ENCODE measurements around the gene WDR48.
A peak's percentile ranks its signal among the peaks of the same experiment; 100 is the strongest.

WDR48 gene

DNA sequence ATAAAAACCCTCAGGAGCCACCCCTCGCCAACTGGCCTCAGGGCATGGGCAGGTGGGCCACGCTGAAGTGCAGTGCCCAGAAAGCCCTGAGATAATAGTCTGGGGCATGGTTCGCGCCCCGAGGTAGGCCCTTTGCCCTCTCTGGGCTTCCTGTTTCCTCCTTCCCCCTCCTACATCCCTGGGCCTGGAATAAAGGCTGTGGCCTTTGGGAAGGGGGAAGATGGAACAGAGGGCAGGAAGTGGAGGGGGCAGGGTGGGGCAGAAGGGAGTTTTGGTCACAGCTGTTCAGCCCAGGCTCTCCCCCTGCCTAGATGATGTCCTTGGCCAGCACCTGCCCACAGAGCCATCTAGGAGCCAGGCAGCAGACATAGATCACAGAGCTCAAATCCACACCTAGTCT is 90.3 kb downstream of the WDR48 start:
- peak overlapping the region; percentile 91 for H3K27ac ChIP-seq
- TF ChIP-seq, protein P1, sequence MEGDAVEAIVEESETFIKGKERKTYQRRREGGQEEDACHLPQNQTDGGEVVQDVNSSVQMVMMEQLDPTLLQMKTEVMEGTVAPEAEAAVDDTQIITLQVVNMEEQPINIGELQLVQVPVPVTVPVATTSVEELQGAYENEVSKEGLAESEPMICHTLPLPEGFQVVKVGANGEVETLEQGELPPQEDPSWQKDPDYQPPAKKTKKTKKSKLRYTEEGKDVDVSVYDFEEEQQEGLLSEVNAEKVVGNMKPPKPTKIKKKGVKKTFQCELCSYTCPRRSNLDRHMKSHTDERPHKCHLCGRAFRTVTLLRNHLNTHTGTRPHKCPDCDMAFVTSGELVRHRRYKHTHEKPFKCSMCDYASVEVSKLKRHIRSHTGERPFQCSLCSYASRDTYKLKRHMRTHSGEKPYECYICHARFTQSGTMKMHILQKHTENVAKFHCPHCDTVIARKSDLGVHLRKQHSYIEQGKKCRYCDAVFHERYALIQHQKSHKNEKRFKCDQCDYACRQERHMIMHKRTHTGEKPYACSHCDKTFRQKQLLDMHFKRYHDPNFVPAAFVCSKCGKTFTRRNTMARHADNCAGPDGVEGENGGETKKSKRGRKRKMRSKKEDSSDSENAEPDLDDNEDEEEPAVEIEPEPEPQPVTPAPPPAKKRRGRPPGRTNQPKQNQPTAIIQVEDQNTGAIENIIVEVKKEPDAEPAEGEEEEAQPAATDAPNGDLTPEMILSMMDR (IDR thresholded peaks at IDR 0.05): no peak

DNA sequence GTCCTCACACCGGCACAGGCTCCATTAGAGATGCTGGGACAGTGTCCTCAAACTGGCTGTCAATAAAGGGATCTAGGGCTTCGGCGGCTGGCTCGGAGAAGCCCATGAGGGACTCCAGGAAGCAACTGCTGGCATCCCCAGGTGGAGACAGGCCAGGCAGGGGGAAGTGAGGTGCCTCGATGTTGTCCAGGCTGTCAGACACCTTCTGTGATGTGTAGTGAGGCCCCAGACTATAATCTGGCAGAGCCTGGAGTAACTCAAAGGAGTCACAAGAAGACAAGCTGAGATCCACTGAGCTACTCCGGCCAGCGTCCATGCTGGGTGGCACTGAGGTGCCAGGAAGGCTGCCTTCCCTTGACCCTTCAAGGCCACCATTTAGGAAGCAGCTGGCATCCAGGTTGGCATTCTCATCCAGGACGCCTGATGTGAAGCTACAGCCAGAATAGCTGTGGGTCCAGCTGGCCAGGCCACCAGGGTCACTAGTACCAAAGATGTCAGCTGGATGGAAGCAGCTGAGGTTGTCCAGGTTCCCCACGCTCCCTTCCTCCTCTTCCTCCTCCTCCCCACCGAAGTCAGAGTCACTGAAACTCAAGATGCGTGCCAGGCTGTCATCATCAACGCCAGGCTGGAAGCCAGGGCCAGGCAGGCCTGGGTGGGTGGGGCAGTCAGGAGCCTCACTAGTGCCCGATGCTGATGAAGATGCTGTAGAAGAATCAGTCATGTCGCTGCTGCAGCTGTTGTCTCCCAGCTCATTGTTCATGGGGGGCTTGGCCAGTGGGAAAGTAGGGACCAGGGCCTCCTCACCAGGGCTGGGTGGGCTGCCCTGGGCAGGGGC is 91.5 kb downstream of the WDR48 start:
- H2AFZ ChIP-seq: no peak overlapping the region
- peak overlapping the region; percentile 9 for H3K27ac ChIP-seq
- TF ChIP-seq, protein P1 (IDR thresholded peaks at IDR 0.05): no peak

More for the DNA sequence above, 90.3 kb downstream of the WDR48 start:
- H3K4me3 ChIP-seq (ENCODE audit: low read depth, low read length): no peak overlapping the region
- H3K79me2 ChIP-seq: peaks cover 16% of the 10 kb centered on the region
- H3K9ac ChIP-seq: no peak overlapping the region
- H2AFZ ChIP-seq: no peak overlapping the region
- no peaks in the 10 kb centered on the region for H3K36me3 ChIP-seq (ENCODE audit: control insufficient read depth, insufficient read depth, low read length)
- H3K9me3 ChIP-seq (ENCODE audit: control insufficient read depth, low read length): no peaks in the 10 kb centered on the region
- peaks cover 68% of the 10 kb centered on the region for H3K4me1 ChIP-seq
- no peak overlapping the region for H3K4me2 ChIP-seq (ENCODE audit: low read length)
- no peaks in the 10 kb centered on the region for H3K27me3 ChIP-seq (ENCODE audit: control insufficient read depth, insufficient read depth, low read length)

DNA sequence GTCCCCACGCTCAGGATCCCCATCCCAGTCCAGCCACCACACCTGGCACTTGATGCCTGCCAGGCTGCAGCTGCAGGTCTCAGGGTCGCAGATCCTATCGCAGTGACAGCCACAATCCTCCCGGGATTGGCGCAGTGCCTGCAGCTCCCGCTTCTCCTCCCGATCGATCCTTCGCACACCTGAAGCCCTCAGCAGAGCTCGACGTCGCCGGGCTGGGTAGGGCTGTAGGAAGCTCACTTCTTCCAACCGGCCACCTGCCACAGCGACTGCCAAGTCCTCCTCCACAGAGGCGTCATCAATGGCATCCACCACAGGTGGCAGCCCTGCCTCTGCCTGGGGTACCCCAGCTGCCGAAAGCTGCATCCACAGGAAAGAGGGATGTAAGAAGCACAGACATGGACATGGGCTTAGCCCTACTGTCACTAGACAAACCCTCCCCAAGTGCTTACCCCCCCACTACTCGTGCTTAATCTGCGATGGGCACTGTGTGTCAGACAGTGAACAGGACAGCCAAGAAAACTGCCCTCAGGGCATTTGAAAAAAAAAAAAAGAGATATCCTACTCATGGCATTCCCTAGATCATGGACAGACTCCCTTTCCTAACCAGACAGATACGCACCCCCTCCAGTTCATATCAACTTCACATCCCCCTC is 92.4 kb downstream of the WDR48 start:
- Histone ChIP-seq H3K36me3 (ENCODE audit: control insufficient read depth, insufficient read depth, low read length) (no peaks in the 10 kb centered on the region), H2AFZ (no peak overlapping the region), H3K4me3 (ENCODE audit: low read depth, low read length) (no peak overlapping the region), H3K4me1 (peaks cover 79% of the 10 kb centered on the region), H3K9ac (no peak overlapping the region), H3K9me3 (ENCODE audit: control insufficient read depth, low read length) (no peaks in the 10 kb centered on the region), H3K4me2 (ENCODE audit: low read length) (no peak overlapping the region), H3K79me2 (peaks cover 25% of the 10 kb centered on the region), H3K27ac (no peak overlapping the region), H3K27me3 (ENCODE audit: control insufficient read depth, insufficient read depth, low read length) (no peaks in the 10 kb centered on the region)
- TF ChIP-seq, protein P1 (IDR thresholded peaks at IDR 0.05): no peak

More for the DNA sequence above, 91.5 kb downstream of the WDR48 start:
- no peak overlapping the region for H3K4me2 ChIP-seq (ENCODE audit: low read length)
- no peak overlapping the region for H3K9ac ChIP-seq
- no peaks in the 10 kb centered on the region for H3K9me3 ChIP-seq (ENCODE audit: control insufficient read depth, low read length)
- peaks cover 17% of the 10 kb centered on the region for H3K79me2 ChIP-seq
- peaks cover 73% of the 10 kb centered on the region for H3K4me1 ChIP-seq
- H3K36me3 ChIP-seq (ENCODE audit: control insufficient read depth, insufficient read depth, low read length): no peaks in the 10 kb centered on the region
- no peak overlapping the region for H3K4me3 ChIP-seq (ENCODE audit: low read depth, low read length)
- no peaks in the 10 kb centered on the region for H3K27me3 ChIP-seq (ENCODE audit: control insufficient read depth, insufficient read depth, low read length)

DNA sequence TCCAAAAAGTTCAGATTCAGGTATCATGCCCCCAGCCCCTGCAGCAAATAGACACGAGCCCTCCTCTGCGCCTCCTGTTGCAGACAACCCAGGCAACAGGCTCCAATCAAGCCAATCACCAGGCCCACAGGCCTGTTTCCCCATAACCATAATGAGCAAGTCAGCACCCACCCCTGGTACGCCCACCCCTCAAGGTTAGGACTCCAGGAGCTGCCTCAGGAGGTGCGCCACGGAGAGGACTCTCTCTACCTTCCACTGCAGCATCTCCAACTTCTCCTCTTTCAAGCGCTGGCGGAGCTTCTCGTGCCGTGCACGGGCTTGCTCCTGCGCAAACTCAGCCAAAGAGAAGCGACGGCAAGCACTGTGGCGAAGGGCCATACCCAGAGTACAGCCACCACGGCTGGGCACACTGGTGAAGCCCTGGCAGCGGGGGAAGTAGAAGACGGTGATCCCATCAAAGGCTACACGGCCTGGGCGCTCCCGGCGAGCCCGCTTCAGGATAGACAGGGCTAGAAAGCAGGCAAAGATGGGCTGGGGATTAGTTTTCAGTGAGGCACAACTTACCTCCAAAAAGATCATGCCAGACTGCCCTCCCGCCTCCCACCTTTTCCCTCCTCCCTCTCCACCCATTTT is 93.0 kb downstream of the WDR48 start:
- Histone ChIP-seq H3K27ac (no peak overlapping the region), H3K9ac (no peak overlapping the region), H3K36me3 (ENCODE audit: control insufficient read depth, insufficient read depth, low read length) (no peaks in the 10 kb centered on the region)

More for the DNA sequence above, 93.0 kb downstream of the WDR48 start:
- peaks cover 32% of the 10 kb centered on the region for H3K79me2 ChIP-seq
- no peak overlapping the region for H2AFZ ChIP-seq
- no peaks in the 10 kb centered on the region for H3K9me3 ChIP-seq (ENCODE audit: control insufficient read depth, low read length)
- no peak overlapping the region for H3K4me2 ChIP-seq (ENCODE audit: low read length)
- no peaks in the 10 kb centered on the region for H3K27me3 ChIP-seq (ENCODE audit: control insufficient read depth, insufficient read depth, low read length)
- H3K4me3 ChIP-seq (ENCODE audit: low read depth, low read length): no peak overlapping the region
- TF ChIP-seq, protein P1 (IDR thresholded peaks at IDR 0.05): no peak
- peaks cover 85% of the 10 kb centered on the region for H3K4me1 ChIP-seq
